HG02885 (cell line): ENCODE data around the gene TTYH2.
"Not testable (repeated sequence)": the region's sequence is repeated elsewhere in the genome, so short reads cannot be mapped to it uniquely, and the experiment has no call there.

Experiments
- ATAC-seq: cut with Tn5 transposase; IDR thresholded peaks from one replicate; pipeline ENCODE4 v1.9.1; 2021; ENCODE audit warnings: mild to moderate bottlenecking; ENCODE audit not compliant: unreplicated experiment, poor library complexity

Gene TTYH2

GRCh38 chr17:74212913-74213791 is at the start of gene TTYH2:
Gene TTYH2, plus strand, starts transcription at chr17:74213571. Its CDS starts 17 bp downstream, at chr17:74213588.
- ATAC-seq = peak; percentile 65

GRCh38 chr17:74163836-74164235 is 49.5 kb upstream of the TTYH2 start:
- no peak for ATAC-seq

GRCh38 chr17:74164446-74165045 is 48.8 kb upstream of the TTYH2 start:
- no peak for ATAC-seq

GRCh38 chr17:74165797-74166365 is 47.5 kb upstream of the TTYH2 start:
- no peak for ATAC-seq

- ATAC-seq = no peak
Observed at GRCh38 chr17:74170924-74171323, 42.4 kb upstream of the TTYH2 start.

GRCh38 chr17:74172700-74173099 is 40.7 kb upstream of the TTYH2 start:
- ATAC-seq = no peak

- ATAC-seq = no peak
Observed at GRCh38 chr17:74176546-74177001, 36.8 kb upstream of the TTYH2 start.

- no peak for ATAC-seq
Observed at GRCh38 chr17:74177018-74177450, 36.3 kb upstream of the TTYH2 start.

GRCh38 chr17:74179576-74179975 is 33.8 kb upstream of the TTYH2 start:
- no peak for ATAC-seq

- ATAC-seq = no peak
Observed at GRCh38 chr17:74180336-74180735, 33.0 kb upstream of the TTYH2 start.

GRCh38 chr17:74181341-74181740 is 32.0 kb upstream of the TTYH2 start:
- no peak for ATAC-seq

- no peak for ATAC-seq
Observed at GRCh38 chr17:74182041-74182723, 31.2 kb upstream of the TTYH2 start.

- ATAC-seq = no peak
Observed at GRCh38 chr17:74183411-74183810, 30.0 kb upstream of the TTYH2 start.

- no peak for ATAC-seq
Observed at GRCh38 chr17:74185571-74186185, 27.7 kb upstream of the TTYH2 start.

- no peak for ATAC-seq
Observed at GRCh38 chr17:74186498-74186897, 26.9 kb upstream of the TTYH2 start.

GRCh38 chr17:74187761-74188160 is 25.6 kb upstream of the TTYH2 start:
- no peak for ATAC-seq

GRCh38 chr17:74188687-74189086 is 24.7 kb upstream of the TTYH2 start:
- not testable (repeated sequence) for ATAC-seq

GRCh38 chr17:74190154-74190553 is 23.2 kb upstream of the TTYH2 start:
- no peak for ATAC-seq

GRCh38 chr17:74190807-74191406 is 22.5 kb upstream of the TTYH2 start:
- ATAC-seq = no peak
